Activated CD8-positive, alpha-beta memory T cell treated with anti-CD3 and anti-CD28 coated beads for 36 hours (primary cell): Measurements from ENCODE around the gene USP28. TPM values are rescaled to one million over a fixed set of nuclear protein-coding genes. Genes with fewer than 3 reads are reported as not detected.
"Not testable (repeated sequence)": the region's sequence is repeated elsewhere in the genome, so short reads cannot be mapped to it uniquely, and the experiment has no call there.

Source experiments
- CTCF ChIA-PET: fragments of 350-600 bp; sonication (Branson Sonifier 250); formaldehyde crosslinking; loops from one replicate; lab custom pipeline; 2021; ENCODE audit warnings: antibody characterized with exemption; lab: Charles Lee
- POLR2A ChIA-PET: fragments of 350-600 bp; sonication (Branson Sonifier 250); formaldehyde crosslinking; loops from one replicate; lab custom pipeline; 2021; ENCODE audit warnings: antibody characterized with exemption; lab: Charles Lee
- total RNA-seq, 2 experiments: library from RNA; stranded (reverse); gene quantifications; one replicate each; pipeline ENCODE4 v1.2.3, GENCODE V29; 2021

The USP28 gene
- 10 to 100 TPM; 21.2 to 24.7 TPM for total RNA-seq

DNA sequence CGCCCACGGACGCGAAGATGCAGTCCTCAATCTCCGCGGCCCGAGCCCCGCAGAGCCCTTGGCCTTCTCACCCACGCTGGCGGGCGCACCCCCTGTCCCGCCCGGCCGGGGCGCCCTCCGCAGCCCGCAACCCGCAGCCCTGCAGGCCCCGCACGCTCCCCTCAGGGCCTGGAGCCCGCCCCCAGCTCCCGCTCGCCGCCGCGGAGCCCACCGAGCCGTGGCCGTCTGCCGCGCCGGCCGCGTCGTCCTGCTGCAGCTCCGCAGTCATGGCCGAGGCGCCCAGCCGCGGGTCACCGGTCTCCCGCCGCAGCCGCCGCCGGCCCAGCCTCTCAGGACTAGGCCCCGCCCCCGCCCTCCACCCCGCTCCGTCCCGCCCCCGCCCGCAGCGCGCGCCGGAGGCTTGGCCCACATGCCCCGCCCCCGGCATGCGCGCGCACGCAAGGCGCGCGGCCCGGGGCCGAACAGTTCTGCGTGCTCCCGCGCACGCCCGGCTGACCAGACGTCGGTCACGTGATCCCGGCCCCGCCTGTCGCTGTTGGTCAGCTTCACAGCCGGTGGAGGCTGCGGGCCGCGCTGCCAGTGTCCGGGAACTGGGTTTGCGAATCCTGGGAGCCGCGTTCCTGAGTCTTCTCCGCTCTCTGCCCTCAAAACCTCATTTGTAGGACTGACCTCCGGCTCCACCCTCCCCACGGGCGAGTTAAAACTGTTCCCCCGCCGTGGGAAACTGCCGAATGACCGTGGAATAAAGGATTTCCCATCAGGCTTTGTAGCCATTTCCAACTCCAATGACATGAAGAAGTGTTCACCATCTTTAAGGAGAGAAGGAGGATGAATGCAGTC, at the start of gene USP28:
Gene USP28, minus strand, starts transcription at position 339 of the 840 bp plus-strand sequence. Its CDS starts 71 bp downstream, at position 268.
- ChIA-PET POLR2A (interaction anchor here (0.6 to 1.1 kb wide), 2 partner anchors 8 to 15 kb away, joined by 3 read pairs; no protein-coding TSS in a partner anchor), CTCF (no interaction called here)

DNA sequence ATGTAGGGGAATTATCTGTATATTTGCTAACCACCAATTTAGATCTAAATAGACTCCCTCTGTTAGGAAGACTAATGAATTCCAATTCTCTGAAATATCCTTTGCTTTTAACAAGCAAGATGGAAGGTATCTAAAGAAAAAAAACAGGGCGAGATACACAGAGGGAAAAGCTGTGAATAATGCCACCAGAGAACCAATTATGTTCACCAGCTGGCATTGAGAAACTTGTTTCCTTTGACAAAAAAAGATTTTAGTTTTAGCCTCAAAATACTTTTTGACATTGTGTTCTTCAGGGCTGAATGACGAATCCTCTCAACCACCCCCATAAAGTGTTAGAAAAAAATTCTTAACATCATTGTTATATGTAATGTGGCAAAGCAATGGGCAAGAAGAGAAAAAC, 48.2 kb upstream of the USP28 start:
- CTCF ChIA-PET, result no interaction called here
- POLR2A ChIA-PET, result no interaction called here

GRCh38 chr11:113911491-113911890, 36.1 kb upstream of the USP28 start:
- POLR2A ChIA-PET, CTCF ChIA-PET: not testable (repeated sequence)

GRCh38 chr11:113908098-113908497, 32.7 kb upstream of the USP28 start:
- POLR2A ChIA-PET, result no interaction called here

GRCh38 chr11:113907681-113908080, 32.3 kb upstream of the USP28 start:
- CTCF ChIA-PET, result interaction anchor here (1.0 kb wide), 1 partner anchor 11 kb away, joined by 4 read pairs; no protein-coding TSS in a partner anchor
- POLR2A ChIA-PET, result no interaction called here

More at GRCh38 chr11:113908098-113908497, 32.7 kb upstream of the USP28 start:
- CTCF ChIA-PET, result no interaction called here

DNA sequence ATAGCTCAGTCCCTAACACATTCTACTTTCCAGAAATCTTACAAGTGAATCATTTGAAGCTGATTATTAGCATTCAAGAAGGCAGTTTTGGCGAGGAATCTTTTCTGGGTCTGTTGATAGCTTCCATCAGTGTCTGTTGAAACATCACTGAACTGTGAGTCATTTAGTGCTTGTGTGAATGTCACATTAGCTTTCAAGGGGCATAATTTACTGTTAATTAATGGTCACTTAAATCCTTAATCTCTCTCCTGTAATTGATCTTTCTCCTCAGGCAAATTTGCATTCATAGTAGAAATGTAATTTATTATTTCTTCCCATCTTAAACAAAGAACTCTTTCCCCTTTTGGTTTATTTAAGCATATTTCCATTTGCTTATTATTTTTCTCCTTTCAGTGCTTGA, 31.8 kb upstream of the USP28 start:
- POLR2A ChIA-PET, result no interaction called here

DNA sequence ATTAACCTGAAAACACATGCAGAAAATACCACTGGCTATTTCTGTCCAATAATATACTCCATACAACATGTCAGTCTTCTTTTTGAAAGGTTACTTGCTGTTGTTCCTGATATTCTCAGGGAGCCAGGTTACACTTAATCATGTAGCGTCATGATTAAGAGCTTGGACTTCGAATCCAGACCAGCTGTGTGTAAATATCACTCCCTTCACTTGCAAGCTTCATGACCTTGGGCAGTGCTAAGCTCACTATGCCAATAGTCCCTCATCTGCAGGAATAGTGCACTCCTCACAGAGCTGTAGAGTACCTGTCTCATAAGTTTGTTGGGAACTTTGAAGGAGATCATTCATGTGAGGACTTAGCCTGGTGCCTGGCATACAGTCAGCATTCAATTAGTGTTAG, 31.1 kb upstream of the USP28 start:
- ChIA-PET CTCF (no interaction called here), POLR2A (no interaction called here)

More for the DNA sequence above, 31.8 kb upstream of the USP28 start:
- CTCF ChIA-PET, result interaction anchor here (1.0 kb wide), 1 partner anchor 11 kb away, joined by 4 read pairs; no protein-coding TSS in a partner anchor

- ChIA-PET CTCF (no interaction called here), POLR2A (no interaction called here)
Observed at GRCh38 chr11:113906038-113906437, 30.7 kb upstream of the USP28 start.

DNA sequence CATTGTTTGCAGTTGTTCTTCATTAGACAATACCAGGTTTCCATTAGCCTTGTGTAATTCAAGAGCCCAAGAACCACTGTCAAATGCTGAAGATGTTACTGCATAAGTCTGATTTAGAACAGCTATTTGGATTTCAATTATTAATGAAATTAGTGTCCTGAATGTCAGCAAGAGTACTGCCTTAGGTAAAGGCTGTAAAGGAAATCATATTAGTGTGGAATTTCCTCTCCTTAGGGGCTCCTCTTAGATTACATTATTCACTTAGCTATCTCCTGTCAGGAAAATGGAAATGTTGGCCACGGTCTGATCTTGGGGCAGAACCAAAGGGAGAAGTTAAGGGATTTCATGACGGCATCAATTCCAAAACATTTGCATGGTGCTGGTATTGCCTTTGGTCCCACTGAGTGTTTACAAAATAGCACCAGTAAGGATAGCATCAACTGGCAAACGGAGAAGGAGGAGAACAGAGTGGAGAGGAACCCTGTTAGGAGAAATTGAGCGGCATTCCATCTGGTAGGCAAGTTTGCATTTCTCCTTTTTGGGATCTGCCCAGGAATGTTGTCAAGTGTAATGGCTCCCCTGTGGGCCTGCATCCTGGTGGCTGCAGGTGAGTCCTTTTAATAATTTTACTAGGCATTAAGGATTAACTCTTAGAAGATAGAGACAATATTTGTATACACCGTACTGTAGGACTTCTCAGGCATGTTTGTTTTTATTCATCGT, 29.2 kb upstream of the USP28 start, which contains the start of gene HTR3B:
Gene HTR3B, plus strand, starts transcription at position 418 of the 723 bp plus-strand sequence. Its CDS starts 138 bp downstream, at position 556.
- ChIA-PET POLR2A (no interaction called here), CTCF (no interaction called here)

DNA sequence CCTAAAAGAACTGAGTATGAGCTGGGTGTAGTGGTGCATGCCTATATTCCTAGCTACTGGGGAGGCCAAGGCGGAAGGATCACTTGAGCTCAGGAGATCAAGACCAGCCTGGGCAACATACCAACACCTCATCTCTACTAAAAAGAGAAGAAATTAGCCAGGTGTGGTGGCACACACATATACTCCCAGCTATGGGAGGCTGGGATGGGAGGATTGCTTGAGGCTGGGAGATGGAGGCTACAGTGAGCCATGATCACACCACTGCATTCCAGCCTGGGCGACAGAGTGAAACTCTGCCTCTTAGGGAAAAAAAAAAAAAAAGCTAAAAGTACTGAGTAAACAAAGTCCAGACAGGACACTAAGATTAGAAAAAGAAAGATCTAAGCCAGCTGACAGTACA, 25.8 kb upstream of the USP28 start:
- ChIA-PET POLR2A (no interaction called here), CTCF (no interaction called here)

DNA sequence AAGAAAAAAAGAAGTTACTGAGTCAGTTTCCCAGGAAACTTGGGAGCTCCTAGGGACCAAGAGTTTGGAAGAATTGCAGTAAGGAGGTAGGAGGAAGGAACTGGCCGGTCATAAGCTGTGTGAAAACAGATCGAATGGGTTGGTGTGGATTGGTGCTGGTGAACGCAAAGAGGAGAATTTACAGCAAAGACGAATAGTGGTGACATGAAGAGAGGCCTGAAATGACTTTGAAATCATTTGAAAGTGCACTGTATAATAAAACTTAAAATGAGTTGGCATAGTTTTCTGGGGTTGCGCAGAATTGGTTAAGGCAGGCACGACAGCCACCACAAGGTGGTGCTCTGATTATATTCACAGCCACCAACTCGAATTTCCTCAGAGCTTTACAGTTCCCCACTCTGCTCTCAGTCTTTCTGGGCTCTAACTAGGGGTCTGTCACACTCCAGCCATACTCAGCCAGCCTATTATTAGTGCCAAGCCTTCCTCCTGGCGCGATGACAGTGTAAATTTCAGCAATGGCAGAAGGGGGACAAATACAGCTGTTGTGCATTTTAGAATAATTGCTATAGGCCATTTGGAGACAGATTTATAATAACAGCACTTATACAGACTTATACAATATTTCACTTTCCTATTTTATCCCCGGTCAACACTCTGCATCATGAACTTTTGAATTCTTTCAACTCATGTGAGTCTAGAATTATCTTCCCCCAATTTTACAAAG, 20.9 kb upstream of the USP28 start:
- ChIA-PET POLR2A (no interaction called here), CTCF (interaction anchor here (0.7 to 3.7 kb wide), 8 partner anchors 11 to 382 kb away, joined by 3 to 32 read pairs (median 4); no protein-coding TSS in a partner anchor)

- CTCF ChIA-PET, result interaction anchor here (0.9 to 3.7 kb wide), 7 partner anchors 27 to 383 kb away, joined by 3 to 32 read pairs (median 3); no protein-coding TSS in a partner anchor
- POLR2A ChIA-PET, result no interaction called here
Observed at GRCh38 chr11:113895367-113896155, 20.2 kb upstream of the USP28 start.

GRCh38 chr11:113894421-113894996, 19.1 kb upstream of the USP28 start:
- ChIA-PET POLR2A (no interaction called here), CTCF (interaction anchor here (0.6 to 3.7 kb wide), 2 partner anchors 366 to 1615 kb away, joined by 3 to 32 read pairs; no protein-coding TSS in a partner anchor)

DNA sequence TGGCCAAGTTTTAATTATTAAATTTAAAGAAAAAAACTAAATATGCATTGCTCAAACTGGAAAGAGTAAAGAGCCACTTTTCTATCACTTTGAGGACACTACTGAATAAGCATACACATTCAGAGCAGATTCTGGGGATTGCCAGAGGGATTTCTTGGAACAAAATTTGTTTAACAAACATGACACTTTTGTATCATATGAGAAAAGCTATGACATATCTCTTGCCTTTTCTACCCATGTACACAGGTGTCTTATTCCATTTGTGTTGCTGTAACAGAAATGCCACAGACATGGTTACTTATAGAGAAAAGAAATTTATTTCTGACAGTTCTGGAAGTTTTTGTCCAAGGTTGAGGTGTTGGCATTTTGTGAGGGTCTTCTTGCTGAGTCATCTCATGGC, 13.5 kb upstream of the USP28 start:
- ChIA-PET POLR2A (no interaction called here), CTCF (interaction anchor here (0.7 kb wide), 2 partner anchors 14 to 256 kb away, joined by 4 to 5 read pairs; no protein-coding TSS in a partner anchor)

DNA sequence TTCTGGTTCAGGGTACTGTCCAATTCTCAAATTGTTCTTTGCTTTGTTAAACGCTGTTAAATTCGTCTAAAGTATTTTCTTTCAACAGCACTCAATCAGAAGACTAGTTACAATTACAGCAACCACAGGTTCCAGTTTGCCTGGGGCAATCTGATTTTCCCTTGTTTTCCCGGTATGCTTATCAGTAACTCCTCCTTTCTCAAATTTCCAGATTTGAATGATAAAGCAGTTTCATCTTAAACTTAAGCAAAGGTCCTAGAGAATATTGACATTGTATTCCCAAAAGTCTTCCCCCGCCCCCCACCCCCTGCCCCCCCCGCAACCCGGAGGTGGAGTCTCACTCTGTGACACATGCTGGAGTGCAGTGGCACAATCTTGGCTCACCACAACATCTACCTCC, 10.5 kb upstream of the USP28 start:
- POLR2A ChIA-PET, result no interaction called here
- CTCF ChIA-PET, result interaction anchor here (0.6 kb wide), 1 partner anchor 249 kb away, joined by 4 read pairs; no protein-coding TSS in a partner anchor

DNA sequence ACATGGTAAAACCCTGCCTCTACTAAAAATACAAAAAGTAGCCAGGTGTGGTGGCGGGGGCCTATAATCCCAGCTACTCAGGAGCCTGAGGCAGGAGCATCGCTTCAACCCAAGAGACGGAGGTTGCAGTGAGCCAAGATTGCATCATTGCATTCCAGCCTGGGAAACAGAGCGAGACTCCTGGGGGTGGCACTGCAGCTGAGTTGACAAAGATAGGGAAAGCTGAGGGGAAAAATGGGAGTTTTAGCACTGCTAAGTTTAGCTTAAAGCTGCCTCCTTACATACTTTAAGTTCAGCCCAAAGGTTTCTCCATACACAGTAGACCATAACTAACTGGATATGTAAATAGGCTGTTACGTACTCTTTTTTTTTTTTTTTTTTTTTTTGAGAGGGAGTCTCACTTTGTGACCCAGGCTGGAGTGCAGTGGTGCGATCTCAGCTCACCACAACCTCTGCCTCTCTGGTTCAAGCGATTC, 9.0 kb upstream of the USP28 start:
- POLR2A ChIA-PET, result no interaction called here
- CTCF ChIA-PET, result no interaction called here

DNA sequence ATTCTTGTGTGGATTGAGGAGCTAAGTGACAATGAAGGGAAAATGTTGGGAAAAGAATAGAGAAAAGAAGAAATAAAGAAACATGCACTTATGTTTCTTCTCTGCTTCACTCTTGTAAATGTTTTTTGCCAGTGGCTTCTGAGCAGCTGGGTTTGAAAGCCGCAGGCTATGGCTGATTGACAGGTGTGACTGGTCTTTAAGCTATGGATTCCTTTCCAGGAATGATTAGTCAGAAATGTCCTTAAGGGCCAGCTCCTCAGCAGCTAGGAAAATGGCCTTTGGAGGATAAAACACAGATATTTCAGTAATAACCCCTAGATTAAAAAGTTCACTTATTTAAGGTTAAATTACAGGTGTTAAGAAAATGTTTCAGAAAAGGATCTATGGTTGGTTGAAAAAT, 6.5 kb upstream of the USP28 start:
- ChIA-PET CTCF (no interaction called here), POLR2A (no interaction called here)

DNA sequence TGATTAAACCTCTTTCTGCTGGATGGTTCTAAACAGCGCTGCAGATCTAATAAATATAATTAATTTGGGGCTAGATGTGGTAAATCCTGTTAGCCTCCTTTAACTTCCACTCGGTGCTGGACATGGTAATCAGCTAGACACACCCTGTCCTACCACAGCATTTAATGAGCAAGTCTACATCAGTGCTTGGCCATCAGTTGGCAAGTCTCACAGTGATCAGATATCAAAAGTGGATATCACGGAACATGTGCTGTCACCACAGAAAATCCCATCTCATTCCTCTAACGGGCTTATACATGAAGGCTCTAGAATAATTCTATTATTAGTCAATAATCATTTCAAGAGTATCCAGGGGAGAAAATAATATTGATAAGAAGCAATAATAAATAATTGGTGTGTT, 5.6 kb upstream of the USP28 start:
- CTCF ChIA-PET, result no interaction called here
- POLR2A ChIA-PET, result no interaction called here
